ENCODE results near the gene CRACR2B. TPM values are rescaled to one million over a fixed set of nuclear protein-coding genes. Genes with fewer than 3 reads are reported as not detected.

CRACR2B gene
- total and polyA plus RNA-seq, 2 of the 13 experiments (the other 11 are each of a cell fraction or from before 2014, with no cell fraction given): 14.9 to 21.0 TPM

GRCh38 chr11:809287-810039 lies 18.3 kb upstream of the CRACR2B start, which contains the start of gene RPLP2 (continued):
- TF ChIP-seq ZNF704 (CRISPR knock-in tag; IDR thresholded peaks at IDR 0.05; ENCODE audit: borderline replicate concordance): peak; percentile 25; the same call in 1 of the 2 replicates
- 0 out of 2 replicates have a peak, but pooled peaks have one; percentile 26 for TF ChIP-seq ZNF337 (CRISPR knock-in tag; IDR thresholded peaks at IDR 0.05; ENCODE audit: borderline replicate concordance, low read depth)
- TF ChIP-seq TRAFD1 (CRISPR knock-in tag; IDR thresholded peaks at IDR 0.05; ENCODE audit: borderline replicate concordance): peak; percentile 20; the same call in 1 of the 2 replicates
- peak; percentile 15; the same call in 1 of the 2 replicates for TF ChIP-seq ZSCAN31 (CRISPR knock-in tag; IDR thresholded peaks at IDR 0.05; ENCODE audit: low read depth)
- TF ChIP-seq ZNF235 (CRISPR knock-in tag; IDR thresholded peaks at IDR 0.05; ENCODE audit: borderline replicate concordance): no peak
- 0 out of 2 replicates have a peak, but pooled peaks have one; percentile 29 for TF ChIP-seq DNMT1 (CRISPR knock-in tag; IDR thresholded peaks at IDR 0.05)
- TF ChIP-seq GATA4 (IDR thresholded peaks at IDR 0.05; ENCODE audit: borderline replicate concordance, low read depth): no peak
- TF ChIP-seq ZNF816 (CRISPR knock-in tag; IDR thresholded peaks at IDR 0.05; ENCODE audit: borderline replicate concordance): peak; percentile 87; the same call in 1 of the 2 replicates
- TF ChIP-seq ZNF841 (CRISPR knock-in tag; IDR thresholded peaks at IDR 0.05; ENCODE audit: borderline replicate concordance): no peak
- no peak for TF ChIP-seq FOXP1 (IDR thresholded peaks at IDR 0.05)
- no peak for TF ChIP-seq FOXP1 (CRISPR knock-in tag; IDR thresholded peaks at IDR 0.05)
- no peak for TF ChIP-seq ZNF615 (CRISPR knock-in tag; IDR thresholded peaks at IDR 0.05; ENCODE audit: borderline replicate concordance)
- TF ChIP-seq ZBTB46 (CRISPR knock-in tag; IDR thresholded peaks at IDR 0.05; ENCODE audit: borderline replicate concordance): no peak
- TF ChIP-seq AGO1 (IDR thresholded peaks at IDR 0.05; ENCODE audit: low read depth, low read length, poor library complexity, severe bottlenecking): peak; percentile 40
- TF ChIP-seq ZNF446 (CRISPR knock-in tag; IDR thresholded peaks at IDR 0.05): no peak
- peak; percentile 96 for TF ChIP-seq MAZ (IDR thresholded peaks at IDR 0.05; ENCODE audit: borderline replicate concordance, low read depth, low read length)
- TF ChIP-seq MAZ (CRISPR knock-in tag; IDR thresholded peaks at IDR 0.05; ENCODE audit: low read depth): peak; percentile 95
- no peak for TF ChIP-seq SRSF4 (IDR thresholded peaks at IDR 0.05; ENCODE audit: low read depth, low read length, poor library complexity, severe bottlenecking)
- TF ChIP-seq NFE2L1 (CRISPR knock-in tag; IDR thresholded peaks at IDR 0.05; ENCODE audit: borderline replicate concordance): peak; percentile 70; the same call in 1 of the 2 replicates
- TF ChIP-seq MATR3 (CRISPR knock-in tag; IDR thresholded peaks at IDR 0.05): no peak
- no peak for TF ChIP-seq MED13 (CRISPR knock-in tag; IDR thresholded peaks at IDR 0.05)
- TF ChIP-seq ZNF780A (CRISPR knock-in tag; IDR thresholded peaks at IDR 0.05): peak; percentile 57; the same call in 1 of the 2 replicates
- no peak for TF ChIP-seq SCMH1 (CRISPR knock-in tag; IDR thresholded peaks at IDR 0.05; ENCODE audit: borderline replicate concordance)
- TF ChIP-seq ZNF468 (CRISPR knock-in tag; IDR thresholded peaks at IDR 0.05): peak; percentile 79; the same call in 1 of the 2 replicates

All from HepG2 (cell line).